OCI-LY1 (cell line): ENCODE measurements around the gene CXXC4.
A peak's percentile ranks its signal among the peaks of the same experiment; 100 is the strongest.

Experiments used
- H2AFZ ChIP-seq: fragments of 200-600 bp; sonication (generic), shearing (Covaris generic); 2 replicates; pipeline ENCODE4 v1.6.0; 2014; ENCODE audit warnings: antibody characterized with exemption, mild to moderate bottlenecking, low read length
- H3F3A ChIP-seq: fragments of 200-600 bp; sonication (generic), shearing (Covaris generic); 2 replicates; pipeline ENCODE4 v1.6.0; 2014; ENCODE audit warnings: mild to moderate bottlenecking, antibody characterized with exemption, low read length, moderate library complexity; ENCODE audit not compliant: insufficient read depth
- H3K27ac ChIP-seq: fragments of 200-600 bp; sonication (generic); 2 replicates; pipeline ENCODE4 v1.5.1; 2014; ENCODE audit warnings: low read length, mixed run types, mild to moderate bottlenecking, low read depth; ENCODE audit not compliant: poor library complexity, severe bottlenecking
- H3K27me3 ChIP-seq: fragments of 200-600 bp; sonication (generic); 2 replicates; pipeline ENCODE4 v1.6.0; 2014; ENCODE audit warnings: antibody characterized with exemption, mild to moderate bottlenecking, low read length, moderate library complexity; ENCODE audit not compliant: insufficient read depth
- H3K36me3 ChIP-seq: fragments of 200-600 bp; sonication (generic); 2 replicates; pipeline ENCODE4 v1.6.1; 2014; ENCODE audit warnings: mild to moderate bottlenecking, antibody characterized with exemption, low read length, moderate library complexity, mixed read lengths; ENCODE audit not compliant: insufficient read depth
- H3K4me1 ChIP-seq: fragments of 200-600 bp; sonication (generic); 2 replicates; pipeline ENCODE4 v1.5.1; 2014; ENCODE audit warnings: mild to moderate bottlenecking, low read length, moderate library complexity; ENCODE audit not compliant: insufficient read depth, severe bottlenecking
- H3K4me2 ChIP-seq: fragments of 200-600 bp; sonication (generic), shearing (Covaris generic); 2 replicates; pipeline ENCODE4 v1.6.1; 2014; ENCODE audit warnings: low read length
- H3K4me3 ChIP-seq: fragments of 200-600 bp; sonication (generic); 2 replicates; pipeline ENCODE4 v1.5.1; 2014; ENCODE audit warnings: low read length, low read depth, mild to moderate bottlenecking, mixed read lengths; ENCODE audit not compliant: poor library complexity, severe bottlenecking
- H3K79me2 ChIP-seq: fragments of 200-600 bp; shearing (Covaris generic); 2 replicates; pipeline ENCODE4 v1.6.1; 2016; ENCODE audit warnings: mixed run types, low read length, mixed read lengths; ENCODE audit not compliant: insufficient read depth
- H3K9ac ChIP-seq: fragments of 200-600 bp; sonication (generic), shearing (Covaris generic); 2 replicates; pipeline ENCODE4 v1.6.1; 2014; ENCODE audit warnings: mild to moderate bottlenecking, low read length, mixed read lengths
- H3K9me2 ChIP-seq: fragments of 200-600 bp; sonication (generic), shearing (Covaris generic); 2 replicates; pipeline ENCODE4 v1.6.1; 2014; ENCODE audit warnings: low read depth, mild to moderate bottlenecking, low read length, mixed read lengths
- H3K9me3 ChIP-seq: fragments of 200-600 bp; shearing (Covaris generic); 2 replicates; pipeline ENCODE4 v1.6.1; 2014; ENCODE audit warnings: low read length, mixed read lengths
- H4K20me1 ChIP-seq: fragments of 200-600 bp; sonication (generic), shearing (Covaris generic); 2 replicates; pipeline ENCODE4 v1.6.0; 2016; ENCODE audit warnings: mild to moderate bottlenecking, low read length; ENCODE audit not compliant: insufficient read depth
- EZH2 ChIP-seq: fragments of 200-600 bp; sonication (generic), shearing (Covaris generic); IDR thresholded peaks from 2 replicates; pipeline ENCODE4 v1.8.0; 2017; ENCODE audit warnings: borderline replicate concordance, mixed run types, mild to moderate bottlenecking, antibody characterized with exemption, low read length, moderate library complexity, mixed read lengths
- TF ChIP-seq, protein P1 (sequence below): fragments of 200-600 bp; sonication (generic), shearing (Covaris generic); IDR thresholded peaks from 2 replicates; pipeline ENCODE4 v1.5.1; 2017; ENCODE audit warnings: mild to moderate bottlenecking, antibody characterized with exemption, low read length, moderate library complexity, mixed read lengths

Gene CXXC4

DNA sequence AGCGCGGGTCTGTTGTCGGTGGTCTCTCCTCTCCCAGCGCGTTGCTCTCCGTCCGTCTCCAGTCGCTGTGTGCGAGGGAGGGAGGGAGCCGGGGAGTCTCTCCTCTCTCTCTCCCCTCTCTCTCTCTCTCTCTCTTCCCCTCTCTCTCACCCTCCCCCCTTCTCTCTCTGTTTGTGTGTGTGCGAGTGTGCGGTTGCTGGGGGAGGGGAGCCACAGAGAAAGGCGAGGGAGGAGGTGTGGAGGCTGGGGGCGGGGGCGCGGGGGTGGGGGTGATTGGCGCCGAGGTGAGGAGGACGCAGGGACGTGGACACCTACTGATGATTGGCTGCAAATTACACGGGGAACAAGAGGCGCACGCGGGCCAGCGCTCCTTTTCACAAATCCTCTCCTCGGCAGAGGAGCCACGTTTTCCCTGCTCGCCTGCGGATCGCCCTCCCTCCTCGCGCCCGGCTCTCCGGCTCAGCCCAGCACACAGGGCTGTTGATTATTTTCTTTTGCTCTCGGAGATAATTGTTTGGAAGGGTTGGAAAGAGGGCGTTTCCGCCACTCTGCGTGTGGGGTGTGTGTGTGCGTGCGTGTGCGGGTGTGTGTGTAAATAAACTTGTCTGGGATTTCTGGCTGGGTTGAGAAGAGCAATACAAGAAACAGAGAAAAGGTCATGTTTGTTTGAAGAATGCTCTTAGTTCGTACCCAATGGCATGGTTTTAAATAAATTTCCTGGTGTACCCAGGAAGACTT, at the start of gene CXXC4:
TSS of gene CXXC4 (minus strand) at position 73 of the 738 bp plus-strand sequence. CDS start 3,092 bp downstream, outside the sequence.
- H3K27me3 ChIP-seq, result no peaks in the 10 kb centered on the region
- no peaks in the 10 kb centered on the region for H3K36me3 ChIP-seq
- no peaks in the 10 kb centered on the region for H3K9me3 ChIP-seq
- H3K79me2 ChIP-seq, result peaks cover 6% of the 10 kb centered on the region; the same call in 1 of the 2 replicates
- H2AFZ ChIP-seq, result no peak within 1 kb of the TSS
- peak within 1 kb of the TSS; percentile 85 for H3K4me2 ChIP-seq
- TF ChIP-seq, protein P1, sequence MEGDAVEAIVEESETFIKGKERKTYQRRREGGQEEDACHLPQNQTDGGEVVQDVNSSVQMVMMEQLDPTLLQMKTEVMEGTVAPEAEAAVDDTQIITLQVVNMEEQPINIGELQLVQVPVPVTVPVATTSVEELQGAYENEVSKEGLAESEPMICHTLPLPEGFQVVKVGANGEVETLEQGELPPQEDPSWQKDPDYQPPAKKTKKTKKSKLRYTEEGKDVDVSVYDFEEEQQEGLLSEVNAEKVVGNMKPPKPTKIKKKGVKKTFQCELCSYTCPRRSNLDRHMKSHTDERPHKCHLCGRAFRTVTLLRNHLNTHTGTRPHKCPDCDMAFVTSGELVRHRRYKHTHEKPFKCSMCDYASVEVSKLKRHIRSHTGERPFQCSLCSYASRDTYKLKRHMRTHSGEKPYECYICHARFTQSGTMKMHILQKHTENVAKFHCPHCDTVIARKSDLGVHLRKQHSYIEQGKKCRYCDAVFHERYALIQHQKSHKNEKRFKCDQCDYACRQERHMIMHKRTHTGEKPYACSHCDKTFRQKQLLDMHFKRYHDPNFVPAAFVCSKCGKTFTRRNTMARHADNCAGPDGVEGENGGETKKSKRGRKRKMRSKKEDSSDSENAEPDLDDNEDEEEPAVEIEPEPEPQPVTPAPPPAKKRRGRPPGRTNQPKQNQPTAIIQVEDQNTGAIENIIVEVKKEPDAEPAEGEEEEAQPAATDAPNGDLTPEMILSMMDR, result no peak
- no peak for TF ChIP-seq EZH2
- peak within 1 kb of the TSS; percentile 95 for H3K27ac ChIP-seq
- peak within 1 kb of the TSS; percentile 94 for H3K9ac ChIP-seq
- no peaks in the 10 kb centered on the region for H3K9me2 ChIP-seq
- no peaks in the 10 kb centered on the region for H4K20me1 ChIP-seq
- peaks cover 9% of the 10 kb centered on the region; the same call in 1 of the 2 replicates for H3F3A ChIP-seq
- peak within 1 kb of the TSS; percentile 88 for H3K4me3 ChIP-seq
- H3K4me1 ChIP-seq, result peaks cover 49% of the 10 kb centered on the region

DNA sequence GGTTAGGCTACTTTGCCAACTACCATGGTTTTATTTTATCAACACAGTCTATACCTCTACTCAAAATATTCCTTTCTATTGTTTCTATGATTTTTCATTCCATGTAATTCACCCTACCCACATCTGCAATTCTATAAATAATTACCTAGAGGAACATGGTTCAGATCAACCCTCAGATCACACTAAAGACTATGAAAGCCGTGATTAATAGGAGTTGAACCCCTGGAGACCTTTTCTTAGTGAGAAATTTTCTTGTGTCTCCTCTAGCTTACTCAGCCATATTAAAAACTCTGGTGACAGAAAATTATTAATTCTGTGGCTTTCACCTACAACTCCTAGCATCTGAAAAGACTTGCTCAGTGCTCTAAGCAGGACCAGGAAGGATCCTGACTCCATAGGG, 38.5 kb upstream of the CXXC4 start:
- H3K27me3 ChIP-seq, result no peaks in the 10 kb centered on the region
- TF ChIP-seq, protein P1, result no peak
- TF ChIP-seq EZH2, result no peak
- no peaks in the 10 kb centered on the region for H3K79me2 ChIP-seq
- H4K20me1 ChIP-seq, result no peaks in the 10 kb centered on the region
- no peaks in the 10 kb centered on the region for H3K9me3 ChIP-seq
- H3K9ac ChIP-seq, result no peak overlapping the region
- H3K36me3 ChIP-seq, result no peaks in the 10 kb centered on the region
- H3K27ac ChIP-seq, result no peak overlapping the region
- H3F3A ChIP-seq, result no peaks in the 10 kb centered on the region
- H3K4me3 ChIP-seq, result no peak overlapping the region
- no peak overlapping the region for H2AFZ ChIP-seq
- no peak overlapping the region for H3K4me2 ChIP-seq
- H3K4me1 ChIP-seq, result no peaks in the 10 kb centered on the region
- no peaks in the 10 kb centered on the region for H3K9me2 ChIP-seq

DNA sequence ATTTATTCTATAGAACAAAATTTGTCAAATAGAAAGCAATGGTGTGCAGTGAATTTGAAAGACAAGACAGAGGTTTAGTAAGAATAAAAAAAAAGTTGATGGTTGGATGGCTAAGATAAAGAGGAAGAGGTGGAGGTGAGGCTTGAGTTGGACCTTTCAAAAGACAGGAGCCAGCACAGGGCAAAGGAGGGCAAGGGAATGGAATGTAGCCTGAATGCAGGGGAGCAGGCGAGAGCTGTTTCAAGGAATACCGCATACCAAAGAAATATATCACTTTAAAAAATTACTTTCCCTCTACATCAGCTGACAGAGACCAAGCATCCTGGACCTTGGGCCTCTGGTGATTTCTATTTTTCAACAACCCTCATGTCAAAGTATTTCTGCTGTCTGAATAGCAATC, 38.0 kb upstream of the CXXC4 start:
- H3F3A ChIP-seq, result no peaks in the 10 kb centered on the region
- TF ChIP-seq EZH2, result no peak
- TF ChIP-seq, protein P1, result no peak
- no peak overlapping the region for H3K27ac ChIP-seq
- no peak overlapping the region for H3K4me3 ChIP-seq
- H3K4me1 ChIP-seq, result no peaks in the 10 kb centered on the region
- H4K20me1 ChIP-seq, result no peaks in the 10 kb centered on the region
- no peak overlapping the region for H3K4me2 ChIP-seq
- H3K79me2 ChIP-seq, result no peaks in the 10 kb centered on the region
- no peaks in the 10 kb centered on the region for H3K9me2 ChIP-seq
- H3K36me3 ChIP-seq, result no peaks in the 10 kb centered on the region
- H3K9me3 ChIP-seq, result no peaks in the 10 kb centered on the region
- no peak overlapping the region for H3K9ac ChIP-seq
- no peak overlapping the region for H2AFZ ChIP-seq
- H3K27me3 ChIP-seq, result no peaks in the 10 kb centered on the region
